K562 (cell line): ENCODE data around the gene SPATS2L. TPM values are rescaled to one million over a fixed set of nuclear protein-coding genes. Genes with fewer than 3 reads are reported as not detected.

Experiments used
- ATAC-seq: fragments of 200-7000 bp; cut with Tn5 transposase; 3 replicates; pipeline ENCODE4 v1.9.1; 2020; ENCODE audit warnings: moderate library complexity
- BruUV-seq: library from RNA; stranded (reverse); fragments of 400-500 nt; replicated peaks from 2 replicates; lab custom pipeline; 2021; lab: Mats Ljungman, UMichigan
- CTCF ChIA-PET: fragments of 300-600 bp; formaldehyde crosslinking; extraction: SDS; loops from one replicate; lab custom pipeline; 2021; ENCODE audit warnings: low intra/inter-chr PET ratio; lab: Yijun Ruan, JAX
- POLR2A ChIA-PET: fragments of 300-600, 350-650 bp; sonication (Branson Sonifier 250); formaldehyde crosslinking; extraction: SDS; loops from one replicate; lab custom pipeline; 2021; ENCODE audit warnings: antibody characterized with exemption, inconsistent platforms; lab: Yijun Ruan, JAX
- DNase-seq, 4 experiments: peaks; one replicate each; pipeline versions ENCODE4 v3.0.0 to v3.0.0-alpha.2; 2011 to 2018; ENCODE audit warnings: low spot score in 3 of 4, mixed read lengths in 3 of 4; ENCODE audit errors: extremely low read depth in 1 of 4
- FAIRE-seq: peaks from 2 replicates; lab custom pipeline; 2011; peaks lifted over from hg19 to GRCh38; lab: Jason Lieb, UNC
- H2AFZ ChIP-seq: 2 replicates; pipeline ENCODE4 v1.6.0; 2011; ENCODE audit warnings: low read depth, low read length, control low read depth, inconsistent platforms
- H3K27ac ChIP-seq: fragments of 200-600 bp; 3 replicates; pipeline ENCODE4 v1.8.0; 2011; ENCODE audit warnings: low read depth, mild to moderate bottlenecking, control low read depth, inconsistent platforms, low read length, moderate library complexity, mixed read lengths; ENCODE audit errors: extremely low read depth
- H3K27me3 ChIP-seq, 2 experiments: fragments of 300-600 bp in 1 of 2; 2 replicates in 1 of 2; 3 replicates in 1 of 2; pipeline versions ENCODE4 v1.6.0 to v1.8.0; 2011; ENCODE audit warnings: inconsistent platforms in 2 of 2, low read length in 2 of 2, mild to moderate bottlenecking in 1 of 2, mixed read lengths in 1 of 2, moderate library complexity in 1 of 2; ENCODE audit not compliant: control insufficient read depth in 2 of 2, insufficient read depth in 2 of 2
- H3K36me3 ChIP-seq: fragments of 300-600 bp; 3 replicates; pipeline ENCODE4 v1.8.0; 2011; ENCODE audit warnings: mild to moderate bottlenecking, low read length, inconsistent platforms; ENCODE audit not compliant: control insufficient read depth, insufficient read depth
- H3K4me1 ChIP-seq, 2 experiments: fragments of 200-600 bp in 1 of 2; replicated peaks in 1 of 2; 2 replicates in 1 of 2; 3 replicates in 1 of 2; pipeline versions ENCODE4 v1.5.1 to v1.8.0; 2011; ENCODE audit warnings: inconsistent platforms in 2 of 2, low read length in 2 of 2, mild to moderate bottlenecking in 1 of 2, mixed read lengths in 1 of 2, moderate library complexity in 1 of 2; ENCODE audit not compliant: control insufficient read depth in 2 of 2, insufficient read depth in 2 of 2
- H3K4me2 ChIP-seq: 2 replicates; pipeline ENCODE4 v1.6.1; 2011; ENCODE audit warnings: low read length, control low read depth, inconsistent platforms, mixed read lengths; ENCODE audit not compliant: insufficient read depth
- H3K4me3 ChIP-seq: fragments of 200-600 bp; sonication (generic), shearing (Covaris generic); 2 replicates; pipeline ENCODE4 v1.5.1; 2016; ENCODE audit warnings: control low read depth, inconsistent platforms
- H3K79me2 ChIP-seq: fragments of 200-600 bp; 3 replicates; pipeline ENCODE4 v1.8.0; 2011; ENCODE audit warnings: low read length, inconsistent platforms; ENCODE audit not compliant: control insufficient read depth, insufficient read depth
- H3K9ac ChIP-seq, 2 experiments: 2 replicates each; pipeline versions ENCODE4 v1.6.0 to v1.6.1; 2011; ENCODE audit warnings: low read depth in 2 of 2, low read length in 2 of 2, control low read depth in 1 of 2, inconsistent platforms in 1 of 2, mild to moderate bottlenecking in 1 of 2, mixed read lengths in 1 of 2; ENCODE audit not compliant: insufficient read depth in 1 of 2
- H3K9me1 ChIP-seq: one replicate; pipeline ENCODE4 v1.6.0; 2011; ENCODE audit warnings: inconsistent platforms, mild to moderate bottlenecking, low read length, moderate library complexity; ENCODE audit not compliant: control insufficient read depth, insufficient read depth
- H3K9me3 ChIP-seq: replicated peaks from 2 replicates; pipeline ENCODE4 v1.5.1; 2011; ENCODE audit warnings: low read depth, low read length, inconsistent platforms; ENCODE audit not compliant: control insufficient read depth, insufficient read depth
- H4K20me1 ChIP-seq: replicated peaks from 2 replicates; pipeline ENCODE4 v1.6.1; 2011; ENCODE audit warnings: low read length, inconsistent platforms, mixed read lengths; ENCODE audit not compliant: control insufficient read depth, insufficient read depth
- CC2D1A ChIP-seq: fragments of 450-650 bp; IDR thresholded peaks from 2 replicates; pipeline ENCODE4 v1.6.1; 2017; ENCODE audit warnings: mild to moderate bottlenecking
- HNRNPL ChIP-seq: fragments of 200-400 bp; formaldehyde crosslinking; IDR thresholded peaks from 2 replicates; pipeline ENCODE4 v1.6.1; 2017; ENCODE audit warnings: low read depth, mild to moderate bottlenecking, low read length
- MAZ ChIP-seq, 2 experiments: fragments of 450-650 bp in 1 of 2; sonication (generic) in 1 of 2; formaldehyde crosslinking; IDR thresholded peaks in 1 of 2; conservative IDR thresholded peaks in 1 of 2; 2 replicates each; pipeline versions ENCODE4 v1.4.0 to v1.5.0; 2020; ENCODE audit warnings: mild to moderate bottlenecking in 1 of 2, missing genetic modification reagents in 1 of 2
- MCM2 ChIP-seq: fragments of 450-650 bp; IDR thresholded peaks from 2 replicates; pipeline ENCODE4 v1.6.1; 2017; ENCODE audit warnings: low read depth, mild to moderate bottlenecking
- POLR2B ChIP-seq: fragments of 450-650 bp; IDR thresholded peaks from 2 replicates; pipeline ENCODE4 v1.6.1; 2018; ENCODE audit warnings: low read depth; ENCODE audit not compliant: partially characterized antibody
- in situ Hi-C: fragments of 300-500 bp; cut with MboI; formaldehyde crosslinking; loops from 4 replicates; pipeline ENCODE4 v1.15.0; 2018; ENCODE audit warnings: inconsistent platforms, mixed read lengths
- intact Hi-C: fragments of 100-400 bp; cut with micrococcal nuclease; formaldehyde crosslinking; loops from 2 replicates; pipeline ENCODE4 v1.14.2; 2022
- polyA plus RNA-seq, 8 experiments: library from polyadenylated mRNA; depleted of rRNA in 4 of 8; stranded (reverse) in 5 of 8; unstranded in 3 of 8; fragments of >200 nt; fragmentation: Nextera tagmentation in 2 of 8; fragmentation: Illumina TruSeq in 1 of 8; extraction: Ambion mirVana in 2 of 8; extraction: Trizol in 1 of 8; gene quantifications; 2 replicates each; pipeline versions ENCODE4 v1.2.1 to v1.2.3, GENCODE V29; 2011 to 2014; ENCODE audit warnings: inconsistent platforms in 1 of 8, missing spikeins in 1 of 8
- total RNA-seq, 7 experiments: library from RNA; depleted of rRNA in 6 of 7; stranded (reverse); fragments of >200 nt in 6 of 7; fragmentation: Illumina TruSeq in 2 of 7; extraction: Trizol in 2 of 7; gene quantifications; 2 replicates each; pipeline versions ENCODE4 v1.2.1 to v1.2.3, GENCODE V29; 2011 to 2021; ENCODE audit warnings: low replicate concordance in 1 of 7
- TF ChIP-seq, protein P1 (sequence below): IDR thresholded peaks from 2 replicates; pipeline ENCODE4 v1.6.1; 2011; ENCODE audit not compliant: insufficient read length; ENCODE audit errors: extremely low read depth

Gene SPATS2L
- total and polyA plus RNA-seq, 9 of the 15 experiments (the other 6 are each of a cell fraction or from before 2014, with no cell fraction given): 11.3 to 41.5 (median 24.9) TPM

DNA sequence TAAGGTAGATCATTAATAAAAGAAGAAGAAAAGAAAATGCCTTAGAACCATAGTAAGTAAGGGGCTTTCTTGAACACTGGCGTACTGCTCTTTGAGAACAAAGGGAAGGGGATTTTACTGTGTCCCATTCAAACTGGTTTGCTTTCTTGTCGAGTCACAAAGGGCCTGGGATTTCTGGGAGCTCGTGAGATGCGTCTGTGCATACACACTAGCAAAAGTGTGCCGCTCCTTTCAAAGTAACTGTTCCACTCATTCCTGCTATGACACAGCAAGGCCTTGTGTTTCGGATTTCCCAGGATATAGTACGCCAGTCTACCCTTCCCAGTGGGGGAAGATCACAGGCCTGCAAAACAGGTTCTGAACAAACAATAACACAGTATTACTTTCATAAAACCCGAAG, 110.4 kb downstream of the SPATS2L start (continued):
- no peak for TF ChIP-seq MCM2
- TF ChIP-seq MAZ (CRISPR knock-in tag; conservative IDR thresholded peaks at IDR 0.05 in 1 of 2, IDR thresholded peaks at IDR 0.05 in 1 of 2): no peak
- TF ChIP-seq CC2D1A: no peak
- TF ChIP-seq, protein P1, sequence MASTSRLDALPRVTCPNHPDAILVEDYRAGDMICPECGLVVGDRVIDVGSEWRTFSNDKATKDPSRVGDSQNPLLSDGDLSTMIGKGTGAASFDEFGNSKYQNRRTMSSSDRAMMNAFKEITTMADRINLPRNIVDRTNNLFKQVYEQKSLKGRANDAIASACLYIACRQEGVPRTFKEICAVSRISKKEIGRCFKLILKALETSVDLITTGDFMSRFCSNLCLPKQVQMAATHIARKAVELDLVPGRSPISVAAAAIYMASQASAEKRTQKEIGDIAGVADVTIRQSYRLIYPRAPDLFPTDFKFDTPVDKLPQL: no peak

DNA sequence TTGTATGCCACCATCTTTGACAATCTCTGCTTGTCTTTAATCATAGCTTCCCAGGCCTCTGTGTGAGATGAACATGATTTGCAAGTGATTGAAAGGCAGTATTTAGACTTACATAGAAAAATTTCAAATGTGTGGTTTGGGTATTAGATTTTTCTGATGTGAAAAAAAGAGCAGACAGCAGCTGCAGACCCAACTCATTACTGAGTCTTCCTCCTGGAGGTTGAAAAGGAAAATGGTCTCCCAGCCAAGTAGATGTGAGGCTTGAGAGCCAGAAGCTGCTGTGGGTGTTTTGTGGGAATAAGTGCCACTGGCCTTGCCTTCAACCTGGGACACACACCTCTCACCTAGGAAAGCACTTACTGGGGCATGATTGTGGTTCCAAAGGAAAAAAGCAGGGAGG, 110.9 kb downstream of the SPATS2L start:
- Histone ChIP-seq H3K4me3 (no peak overlapping the region), H4K20me1 (no peaks in the 10 kb centered on the region), H3K9me1 (no peaks in the 10 kb centered on the region), H3K79me2 (no peaks in the 10 kb centered on the region), H3K9ac (no peak overlapping the region), H2AFZ (no peak overlapping the region), H3K27me3 (no peaks in the 10 kb centered on the region), H3K4me1 (no peaks in the 10 kb centered on the region), H3K4me2 (no peak overlapping the region), H3K27ac (no peak overlapping the region), H3K36me3 (no peaks in the 10 kb centered on the region; the same call in 1 of the 3 replicates), H3K9me3 (no peaks in the 10 kb centered on the region)
- in situ Hi-C loops: no loop called here
- ChIA-PET POLR2A (interaction anchor here (1.0 kb wide), 1 partner anchor 9 kb away, joined by 4 read pairs; no protein-coding TSS in a partner anchor), CTCF (no interaction called here)
- ATAC-seq (no peak), DNase-seq (no peak), FAIRE-seq (no peak)
- BruUV-seq: no TSS peak
- intact Hi-C loops: no loop called here
- TF ChIP-seq HNRNPL: no peak
- no peak for TF ChIP-seq POLR2B
